Measurements from ENCODE around the gene ZNF366. TPM values are rescaled to one million over a fixed set of nuclear protein-coding genes. Genes with fewer than 3 reads are reported as not detected.

The ZNF366 gene
- total RNA-seq, 5 donors from 2014 or later (not counting 1 experiment from before 2014, with no cell fraction given) = 0.13 to 0.14 TPM; not detected in 3

- Histone ChIP-seq H3K27me3 (replicated peaks in 1 of 2; ENCODE audit: control insufficient read depth in 2 of 2, extremely low read depth in 1 of 2, insufficient read depth in 2 of 2, low read length in 1 of 2) (peaks cover 0 to 7% of the 10 kb centered on the region in 2 experiments), H3K4me1 (ENCODE audit: control insufficient read depth in 1 of 2, extremely low read depth in 1 of 2, insufficient read depth in 2 of 2, low read length in 2 of 2) (no peaks in the 10 kb centered on the region), H3K9me3 (no peaks in the 10 kb centered on the region), H3K36me3 (ENCODE audit: control insufficient read depth in 2 of 2, extremely low read depth in 1 of 2, insufficient read depth in 1 of 2, low read length in 1 of 2) (no peaks in the 10 kb centered on the region), H3K4me3 (ENCODE audit: control insufficient read depth in 1 of 2, extremely low read depth in 1 of 2, low read length in 1 of 2) (no peak overlapping the region), H3K27ac (ENCODE audit: low read length) (no peak overlapping the region)
- peaks cover 5 to 16% of the 10 kb centered on the region in 2 donors for H3K27me3 Mint-ChIP-seq
- H3K4me1 Mint-ChIP-seq = no peaks in the 10 kb centered on the region
- H3K27ac Mint-ChIP-seq = no peak overlapping the region
- ATAC-seq (replicated peaks in 1 of 4) = no peak
- no peak overlapping the region for H3K4me3 Mint-ChIP-seq
- H3K9me3 Mint-ChIP-seq = no peaks in the 10 kb centered on the region
- 62% methylated on average over 4 of the region's 4 CpGs for WGBS (ENCODE audit: insufficient coverage)
- no peaks in the 10 kb centered on the region for H3K36me3 Mint-ChIP-seq
- no peak for DNase-seq
- ChIA-PET CTCF (no interaction called here), POLR2A (interaction anchor here in 1 of 2 donors (0.7 kb wide), 1 partner anchor 144 kb away, joined by 3 read pairs; no protein-coding TSS in a partner anchor)
Observed at GRCh38 chr5:72412283-72413055, 94.7 kb downstream of the ZNF366 start.

- no peak for ATAC-seq (replicated peaks in 1 of 4)
- Histone ChIP-seq H3K27ac (ENCODE audit: low read length) (no peak overlapping the region), H3K9me3 (no peaks in the 10 kb centered on the region), H3K4me3 (ENCODE audit: control insufficient read depth in 1 of 2, extremely low read depth in 1 of 2, low read length in 1 of 2) (no peak overlapping the region), H3K4me1 (ENCODE audit: control insufficient read depth in 1 of 2, extremely low read depth in 1 of 2, insufficient read depth in 2 of 2, low read length in 2 of 2) (no peaks in the 10 kb centered on the region), H3K27me3 (replicated peaks in 1 of 2; ENCODE audit: control insufficient read depth in 2 of 2, extremely low read depth in 1 of 2, insufficient read depth in 2 of 2, low read length in 1 of 2) (peaks cover 0 to 7% of the 10 kb centered on the region in 2 experiments), H3K36me3 (ENCODE audit: control insufficient read depth in 2 of 2, extremely low read depth in 1 of 2, insufficient read depth in 1 of 2, low read length in 1 of 2) (no peaks in the 10 kb centered on the region)
- no peaks in the 10 kb centered on the region for H3K9me3 Mint-ChIP-seq
- ChIA-PET CTCF (no interaction called here), POLR2A (no interaction called here)
- no CpG with 5 or more reads among the region's 4 CpGs for WGBS (ENCODE audit: insufficient coverage)
- no peak overlapping the region for H3K27ac Mint-ChIP-seq
- H3K4me3 Mint-ChIP-seq = no peak overlapping the region
- no peak for DNase-seq
- peaks cover 9 to 22% of the 10 kb centered on the region in 2 donors for H3K27me3 Mint-ChIP-seq
- no peaks in the 10 kb centered on the region for H3K36me3 Mint-ChIP-seq
- H3K4me1 Mint-ChIP-seq = no peaks in the 10 kb centered on the region
Observed at GRCh38 chr5:72410688-72411295, 96.4 kb downstream of the ZNF366 start.

DNA sequence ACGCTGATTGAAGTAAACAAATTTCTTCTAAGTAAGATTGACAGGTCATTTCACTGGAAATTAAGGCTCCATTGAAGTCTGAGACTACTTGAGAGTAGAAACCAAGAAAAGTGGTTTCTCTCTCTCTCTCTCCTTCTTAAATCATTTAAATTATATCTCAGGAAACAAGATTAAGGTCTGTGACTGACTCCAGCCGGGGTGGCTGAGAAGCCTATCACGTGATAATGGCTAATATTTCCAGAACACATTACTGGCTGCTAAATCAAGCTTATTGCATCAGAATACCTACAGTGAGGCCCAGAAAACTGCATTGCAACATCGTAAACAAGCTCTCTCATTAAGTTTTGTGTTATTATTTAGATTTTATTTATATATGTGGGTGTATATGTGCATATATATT, 98.6 kb downstream of the ZNF366 start:
- no peak for ATAC-seq (replicated peaks in 1 of 4)
- CTCF ChIA-PET = no interaction called here
- DNase-seq = no peak
- no peak overlapping the region for H3K4me3 Mint-ChIP-seq
- no peak overlapping the region for H3K27ac ChIP-seq (ENCODE audit: low read length)
- H3K9me3 ChIP-seq = no peaks in the 10 kb centered on the region
- WGBS (ENCODE audit: insufficient coverage) = no CpG with 5 or more reads among the region's 4 CpGs
- H3K36me3 ChIP-seq (ENCODE audit: control insufficient read depth in 2 of 2, extremely low read depth in 1 of 2, insufficient read depth in 1 of 2, low read length in 1 of 2) = no peaks in the 10 kb centered on the region
- H3K4me3 ChIP-seq (ENCODE audit: control insufficient read depth in 1 of 2, extremely low read depth in 1 of 2, low read length in 1 of 2) = no peak overlapping the region
- no peaks in the 10 kb centered on the region for H3K4me1 ChIP-seq (ENCODE audit: control insufficient read depth in 1 of 2, extremely low read depth in 1 of 2, insufficient read depth in 2 of 2, low read length in 2 of 2)
- no peak overlapping the region for H3K27ac Mint-ChIP-seq
- POLR2A ChIA-PET = no interaction called here
- H3K27me3 ChIP-seq (replicated peaks in 1 of 2; ENCODE audit: control insufficient read depth in 2 of 2, extremely low read depth in 1 of 2, insufficient read depth in 2 of 2, low read length in 1 of 2) = peaks cover 0 to 5% of the 10 kb centered on the region in 2 experiments
- no peaks in the 10 kb centered on the region for H3K4me1 Mint-ChIP-seq
- H3K27me3 Mint-ChIP-seq = peaks cover 9 to 22% of the 10 kb centered on the region in 2 donors
- H3K9me3 Mint-ChIP-seq = no peaks in the 10 kb centered on the region
- no peaks in the 10 kb centered on the region for H3K36me3 Mint-ChIP-seq

DNA sequence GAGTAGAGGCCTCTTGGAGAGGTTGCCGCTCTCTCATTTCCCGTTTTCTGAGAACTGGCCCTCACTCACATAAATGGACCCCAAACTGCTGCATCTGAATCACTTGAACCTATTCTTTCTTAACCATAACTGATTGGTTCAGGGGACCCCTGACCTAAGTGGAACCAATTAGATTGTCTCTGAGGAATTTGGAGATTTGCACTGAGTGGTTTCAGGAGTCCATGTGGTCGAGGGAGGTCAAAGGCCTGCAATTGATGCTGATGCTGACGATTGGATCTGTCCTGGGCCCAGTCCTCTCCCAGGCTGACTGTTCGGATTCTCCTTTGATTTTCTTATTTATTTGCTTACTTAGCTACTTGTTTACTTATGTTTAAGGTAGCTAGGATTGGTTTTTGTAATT, 99.1 kb downstream of the ZNF366 start:
- no peak for ATAC-seq (replicated peaks in 1 of 4)
- Histone ChIP-seq H3K36me3 (ENCODE audit: control insufficient read depth in 2 of 2, extremely low read depth in 1 of 2, insufficient read depth in 1 of 2, low read length in 1 of 2) (no peaks in the 10 kb centered on the region), H3K4me3 (ENCODE audit: control insufficient read depth in 1 of 2, extremely low read depth in 1 of 2, low read length in 1 of 2) (no peak overlapping the region), H3K27ac (ENCODE audit: low read length) (no peak overlapping the region), H3K9me3 (no peaks in the 10 kb centered on the region), H3K4me1 (ENCODE audit: control insufficient read depth in 1 of 2, extremely low read depth in 1 of 2, insufficient read depth in 2 of 2, low read length in 2 of 2) (no peaks in the 10 kb centered on the region), H3K27me3 (replicated peaks in 1 of 2; ENCODE audit: control insufficient read depth in 2 of 2, extremely low read depth in 1 of 2, insufficient read depth in 2 of 2, low read length in 1 of 2) (peaks cover 0 to 5% of the 10 kb centered on the region in 2 experiments)
- DNase-seq = no peak
- peaks cover 9 to 22% of the 10 kb centered on the region in 2 donors for H3K27me3 Mint-ChIP-seq
- 60% methylated on average over 1 of the region's 5 CpGs for WGBS (ENCODE audit: insufficient coverage)
- no peaks in the 10 kb centered on the region for H3K4me1 Mint-ChIP-seq
- no peaks in the 10 kb centered on the region for H3K36me3 Mint-ChIP-seq
- H3K4me3 Mint-ChIP-seq = no peak overlapping the region
- H3K9me3 Mint-ChIP-seq = no peaks in the 10 kb centered on the region
- POLR2A ChIA-PET = no interaction called here
- CTCF ChIA-PET = no interaction called here
- no peak overlapping the region for H3K27ac Mint-ChIP-seq

DNA sequence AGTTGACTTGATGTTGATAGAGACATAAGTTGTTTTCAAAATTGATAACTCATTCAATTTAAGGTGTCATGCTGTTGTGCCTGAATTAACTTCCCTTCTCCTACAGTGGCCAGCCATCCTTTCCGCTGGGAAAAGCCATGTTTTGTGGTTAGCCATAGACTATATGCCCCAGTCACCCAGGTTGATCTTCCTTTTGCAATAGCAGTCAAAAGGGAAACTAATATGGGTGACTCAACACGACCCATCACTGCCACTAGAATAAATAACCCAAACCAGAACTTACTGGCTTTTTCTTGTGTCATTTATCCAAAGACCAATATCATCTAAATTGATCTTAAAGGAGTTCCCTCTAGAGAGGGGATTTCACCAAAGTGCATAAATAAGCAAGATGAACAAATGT, 99.7 kb downstream of the ZNF366 start:
- Histone ChIP-seq H3K9me3 (no peaks in the 10 kb centered on the region), H3K4me3 (ENCODE audit: control insufficient read depth in 1 of 2, extremely low read depth in 1 of 2, low read length in 1 of 2) (no peak overlapping the region), H3K27me3 (replicated peaks in 1 of 2; ENCODE audit: control insufficient read depth in 2 of 2, extremely low read depth in 1 of 2, insufficient read depth in 2 of 2, low read length in 1 of 2) (peaks cover 0 to 5% of the 10 kb centered on the region in 2 experiments), H3K36me3 (ENCODE audit: control insufficient read depth in 2 of 2, extremely low read depth in 1 of 2, insufficient read depth in 1 of 2, low read length in 1 of 2) (no peaks in the 10 kb centered on the region), H3K27ac (ENCODE audit: low read length) (no peak overlapping the region), H3K4me1 (ENCODE audit: control insufficient read depth in 1 of 2, extremely low read depth in 1 of 2, insufficient read depth in 2 of 2, low read length in 2 of 2) (no peaks in the 10 kb centered on the region)
- Mint-ChIP-seq H3K27me3 (peaks cover 9 to 22% of the 10 kb centered on the region in 2 donors), H3K4me1 (no peaks in the 10 kb centered on the region), H3K36me3 (no peaks in the 10 kb centered on the region), H3K9me3 (no peaks in the 10 kb centered on the region), H3K4me3 (no peak overlapping the region), H3K27ac (no peak overlapping the region)
- POLR2A ChIA-PET = no interaction called here
- DNase-seq (no peak), ATAC-seq (replicated peaks in 1 of 4) (no peak)
- no CpG with 5 or more reads among the region's 2 CpGs for WGBS (ENCODE audit: insufficient coverage)
- CTCF ChIA-PET = no interaction called here

GRCh38 chr5:72407078-72407477, 100.1 kb downstream of the ZNF366 start:
- Histone ChIP-seq H3K27ac (ENCODE audit: low read length) (no peak overlapping the region), H3K36me3 (ENCODE audit: control insufficient read depth in 2 of 2, extremely low read depth in 1 of 2, insufficient read depth in 1 of 2, low read length in 1 of 2) (no peaks in the 10 kb centered on the region), H3K9me3 (no peaks in the 10 kb centered on the region), H3K4me3 (ENCODE audit: control insufficient read depth in 1 of 2, extremely low read depth in 1 of 2, low read length in 1 of 2) (no peak overlapping the region), H3K27me3 (replicated peaks in 1 of 2; ENCODE audit: control insufficient read depth in 2 of 2, extremely low read depth in 1 of 2, insufficient read depth in 2 of 2, low read length in 1 of 2) (peaks cover 0 to 5% of the 10 kb centered on the region in 2 experiments), H3K4me1 (ENCODE audit: control insufficient read depth in 1 of 2, extremely low read depth in 1 of 2, insufficient read depth in 2 of 2, low read length in 2 of 2) (no peaks in the 10 kb centered on the region)
- Mint-ChIP-seq H3K9me3 (peaks cover 0 to 3% (median 2%) of the 10 kb centered on the region in 3 donors), H3K27ac (no peak overlapping the region), H3K4me3 (no peak overlapping the region), H3K36me3 (no peaks in the 10 kb centered on the region), H3K4me1 (no peaks in the 10 kb centered on the region), H3K27me3 (peaks cover 9 to 22% of the 10 kb centered on the region in 2 donors)
- no peak for DNase-seq
- POLR2A ChIA-PET = no interaction called here
- no CpG with 5 or more reads among the region's 3 CpGs for WGBS (ENCODE audit: insufficient coverage)
- ATAC-seq (replicated peaks in 1 of 4) = no peak
- CTCF ChIA-PET = no interaction called here

Measured in T-cell (primary cell).